HepG2 (cell line): ENCODE data around the gene CDH22. TPM values are rescaled to one million over a fixed set of nuclear protein-coding genes. Genes with fewer than 3 reads are reported as not detected.
A peak's percentile ranks its signal among the peaks of the same experiment; 100 is the strongest.

ENCODE experiments used
- ATAC-seq: fragments of 200-7000 bp; cut with Tn5 transposase; 3 replicates; pipeline ENCODE4 v1.9.1; 2020; ENCODE audit warnings: mild to moderate bottlenecking, moderate library complexity
- BruUV-seq: library from RNA; stranded (reverse); fragments of 400-500 nt; replicated peaks from 2 replicates; lab custom pipeline; 2021; lab: Mats Ljungman, UMichigan
- CTCF ChIA-PET: fragments of 300-600 bp; formaldehyde crosslinking; extraction: SDS; loops from one replicate; lab custom pipeline; 2021; ENCODE audit warnings: low total read pairs, inconsistent platforms, low intra/inter-chr PET ratio; lab: Yijun Ruan, JAX
- POLR2A ChIA-PET: fragments of 350-600 bp; sonication (Branson Sonifier 250); formaldehyde crosslinking; loops from one replicate; lab custom pipeline; 2020; ENCODE audit warnings: antibody characterized with exemption, inconsistent platforms; lab: Yijun Ruan, JAX
- DNase-seq: peaks from one replicate; pipeline ENCODE4 v3.0.0-alpha.2; 2015; ENCODE audit warnings: low spot score
- FAIRE-seq: peaks from 3 replicates; lab custom pipeline; 2011; peaks lifted over from hg19 to GRCh38; lab: Jason Lieb, UNC
- H2AFZ ChIP-seq: one replicate; pipeline ENCODE4 v1.6.1; 2011; ENCODE audit warnings: low read length, inconsistent platforms
- H3K27ac ChIP-seq: fragments of 300-600 bp; 3 replicates; pipeline ENCODE4 v1.8.0; 2011; ENCODE audit warnings: mixed run types, mild to moderate bottlenecking, mixed read lengths, low read length, inconsistent platforms; ENCODE audit not compliant: insufficient read depth; ENCODE audit errors: extremely low read length
- H3K27me3 ChIP-seq, 2 experiments: fragments of 200-600 bp in 1 of 2; 2 replicates in 1 of 2; 3 replicates in 1 of 2; pipeline versions ENCODE4 v1.6.0 to v1.8.0; 2011; ENCODE audit warnings: low read length in 2 of 2, mild to moderate bottlenecking in 2 of 2, moderate library complexity in 2 of 2, inconsistent platforms in 1 of 2; ENCODE audit not compliant: insufficient read depth in 2 of 2, control insufficient read depth in 1 of 2
- H3K36me3 ChIP-seq, 2 experiments: fragments of 200-600 bp in 1 of 2; replicated peaks in 1 of 2; 2 replicates in 1 of 2; 3 replicates in 1 of 2; pipeline versions ENCODE4 v1.5.1 to v1.8.0; 2011; ENCODE audit warnings: low read length in 2 of 2, inconsistent platforms in 1 of 2; ENCODE audit not compliant: insufficient read depth in 2 of 2, control insufficient read depth in 1 of 2
- H3K4me1 ChIP-seq: 2 replicates; pipeline ENCODE4 v1.5.1; 2012; ENCODE audit warnings: low read length, inconsistent platforms; ENCODE audit not compliant: insufficient read depth
- H3K4me2 ChIP-seq: 2 replicates; pipeline ENCODE4 v1.6.0; 2011; ENCODE audit warnings: low read depth, low read length, inconsistent platforms
- H3K4me3 ChIP-seq, 3 experiments: fragments of 200-600 bp in 1 of 3; sonication (generic), shearing (Covaris generic) in 1 of 3; replicated peaks in 1 of 3; 2 replicates each; pipeline ENCODE4 v1.5.1; 2011 to 2016; ENCODE audit warnings: low read length in 3 of 3, inconsistent platforms in 2 of 3, low read depth in 2 of 3, mild to moderate bottlenecking in 2 of 3, control low read depth in 1 of 3, mixed read lengths in 1 of 3; ENCODE audit not compliant: insufficient read depth in 1 of 3
- H3K79me2 ChIP-seq: one replicate; pipeline ENCODE4 v1.6.1; 2011; ENCODE audit warnings: low read length, inconsistent platforms; ENCODE audit not compliant: insufficient read depth
- H3K9ac ChIP-seq: 2 replicates; pipeline ENCODE4 v1.6.0; 2011; ENCODE audit warnings: mild to moderate bottlenecking, low read depth, low read length, inconsistent platforms; ENCODE audit not compliant: insufficient read depth
- H3K9me3 ChIP-seq: 2 replicates; pipeline ENCODE4 v1.5.1; 2012; ENCODE audit warnings: mild to moderate bottlenecking, low read length
- H4K20me1 ChIP-seq: 2 replicates; pipeline ENCODE4 v1.6.0; 2011; ENCODE audit warnings: inconsistent platforms, mild to moderate bottlenecking, low read length, moderate library complexity; ENCODE audit not compliant: insufficient read depth
- AGO2 ChIP-seq: fragments of 200-400 bp; formaldehyde crosslinking; optimal IDR thresholded peaks from 2 replicates; pipeline ENCODE3; 2017; ENCODE audit warnings: mild to moderate bottlenecking, low read depth, low read length, moderate library complexity
- HNRNPLL ChIP-seq: fragments of 200-400 bp; formaldehyde crosslinking; IDR thresholded peaks from 2 replicates; pipeline ENCODE4 v1.6.1; 2017; ENCODE audit warnings: mild to moderate bottlenecking, low read depth, low read length; ENCODE audit not compliant: poor library complexity, severe bottlenecking
- MTA1 ChIP-seq: sonication (generic); formaldehyde crosslinking; IDR thresholded peaks from 2 replicates; pipeline ENCODE4 v1.4.0; 2020; ENCODE audit warnings: missing genetic modification reagents, mild to moderate bottlenecking, borderline replicate concordance
- POLR2AphosphoS5 ChIP-seq: IDR thresholded peaks from 2 replicates; pipeline ENCODE4 v1.6.1; 2012; ENCODE audit warnings: low read depth, low read length
- PTBP1 ChIP-seq: fragments of 200-400 bp; formaldehyde crosslinking; IDR thresholded peaks from 2 replicates; pipeline ENCODE4 v1.6.1; 2018; ENCODE audit warnings: low read length, low read depth; ENCODE audit not compliant: poor library complexity, severe bottlenecking
- RBFOX2 ChIP-seq: fragments of 200-400 bp; formaldehyde crosslinking; IDR thresholded peaks from 2 replicates; pipeline ENCODE4 v1.6.1; 2017; ENCODE audit warnings: low read depth, mild to moderate bottlenecking, low read length
- RBM22 ChIP-seq: fragments of 200-400 bp; formaldehyde crosslinking; optimal IDR thresholded peaks from 2 replicates; pipeline ENCODE3; 2017; ENCODE audit warnings: mild to moderate bottlenecking, low read length, moderate library complexity
- TAF1 ChIP-seq: sonication (generic); formaldehyde crosslinking; IDR thresholded peaks from 2 replicates; pipeline ENCODE4 v1.4.0; 2020; ENCODE audit warnings: missing genetic modification reagents
- WGBS: methylation state at CpG from one replicate; pipeline ENCODE4 v1.1.6; 2017; ENCODE audit warnings: low lambda C conversion rate; 5-methylcytosine and 5-hydroxymethylcytosine counted together
- in situ Hi-C: cut with HindIII; loops from 2 replicates; pipeline ENCODE4 v1.10.0; 2017; ENCODE audit warnings: low pct_unique_long_range_greater_than_20kb; ENCODE audit not compliant: extremely low pct_ligation_motif_present
- intact Hi-C: fragments of 100-400 bp; cut with micrococcal nuclease; formaldehyde crosslinking; loops from one replicate; pipeline ENCODE4 v1.10.0; 2022; ENCODE audit not compliant: unreplicated experiment
- polyA plus RNA-seq, 8 experiments: library from polyadenylated mRNA; depleted of rRNA in 3 of 8; stranded (reverse) in 7 of 8; unstranded in 1 of 8; fragments of >200 nt; fragmentation: Illumina TruSeq in 4 of 8; extraction: Trizol in 4 of 8; gene quantifications; 2 replicates each; pipeline versions ENCODE4 v1.2.1 to v1.2.3, GENCODE V29; 2011 to 2016; ENCODE audit warnings: low read depth in 4 of 8, missing spikeins in 1 of 8, mixed read lengths in 1 of 8; ENCODE audit not compliant: insufficient read depth in 1 of 8
- total RNA-seq, 5 experiments: library from RNA; depleted of rRNA; stranded (reverse); fragments of >200 nt; fragmentation: Illumina TruSeq; extraction: Trizol; gene quantifications; 2 replicates each; pipeline ENCODE4 v1.2.3, GENCODE V29; 2016; ENCODE audit warnings: low read depth in 1 of 5

CDH22 gene
- total and polyA plus RNA-seq, 2 of the 13 experiments (the other 11 are each of a cell fraction or from before 2014, with no cell fraction given): not detected

DNA sequence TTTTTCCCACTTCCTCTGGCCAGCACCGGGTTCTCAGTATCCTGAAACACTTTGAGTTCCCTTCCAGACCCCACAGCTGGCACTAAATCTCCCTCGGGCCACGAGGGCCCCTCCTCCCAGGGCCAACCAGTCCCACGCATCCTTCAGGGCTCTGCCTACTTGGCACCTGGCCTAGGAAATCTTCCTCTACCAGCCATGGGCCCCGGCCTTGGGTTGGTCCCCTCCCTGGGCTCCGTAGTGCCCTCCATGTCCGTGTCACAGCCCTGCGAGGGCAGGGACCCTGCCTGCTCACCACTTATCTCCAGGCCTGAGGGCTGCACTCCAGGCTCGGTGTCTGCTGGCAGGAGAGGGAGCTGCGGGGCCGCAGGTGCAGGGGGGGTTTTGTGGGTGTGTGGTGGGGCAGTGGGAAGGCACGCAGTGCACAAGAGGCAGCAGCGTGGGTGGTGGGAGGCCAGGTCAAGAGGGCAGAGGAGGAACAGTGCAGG is 48.8 kb upstream of the CDH22 start:
- H3K4me2 ChIP-seq: no peak overlapping the region
- H3K4me1 ChIP-seq: peaks cover 28% of the 10 kb centered on the region
- ChIA-PET POLR2A (no interaction called here), CTCF (no interaction called here)
- in situ Hi-C loops (loop anchor here (25.0 kb wide), 1 partner anchor 570 kb away; the partner anchor contains the start of genes DNTTIP1 and WFDC3), intact Hi-C loops (no loop called here)
- peaks cover 5% of the 10 kb centered on the region; the same call in 1 of the 2 replicates for H4K20me1 ChIP-seq
- no peak overlapping the region for H3K4me3 ChIP-seq
- DNase-seq: no peak
- BruUV-seq: no TSS peak
- no peak overlapping the region for H3K27ac ChIP-seq
- ATAC-seq: peak; percentile 4; the same call in 2 of the 3 replicates
- FAIRE-seq: no peak
- H2AFZ ChIP-seq: no peak overlapping the region
- no peak for TF ChIP-seq MTA1
- peak; percentile 89 for TF ChIP-seq AGO2
- TF ChIP-seq TAF1 (CRISPR knock-in tag): no peak
- TF ChIP-seq RBFOX2: peak; percentile 48; the same call in 1 of the 2 replicates
- 0 out of 2 replicates have a peak, but pooled peaks have one; percentile 20 for TF ChIP-seq POLR2AphosphoS5
- TF ChIP-seq HNRNPLL: peak; percentile 17
- TF ChIP-seq RBM22: peak; percentile 84
- peak; percentile 30 for TF ChIP-seq PTBP1
- H3K36me3 ChIP-seq: peaks cover 16 to 21% of the 10 kb centered on the region in 2 experiments; a peak in 4 of 5 replicates
- H3K9me3 ChIP-seq: no peaks in the 10 kb centered on the region
- peaks cover 8% of the 10 kb centered on the region for H3K79me2 ChIP-seq
- no peak overlapping the region for H3K9ac ChIP-seq
- no peaks in the 10 kb centered on the region for H3K27me3 ChIP-seq
- 87% methylated on average over 13 of the region's 13 CpGs for WGBS
